Cerebellar cortex (tissue), 1 donor: ENCODE data around the gene UBE2F.
"Not testable (repeated sequence)": the region's sequence is repeated elsewhere in the genome, so short reads cannot be mapped to it uniquely, and the experiment has no call there.

Source experiments
- DNase-seq: peaks from one replicate; pipeline ENCODE4 v3.0.0-alpha.2; 2015; ENCODE audit warnings: low spot score

The UBE2F gene

GRCh38 chr2:237980087-237980486, 13.3 kb downstream of the UBE2F start:
- no peak for DNase-seq

GRCh38 chr2:237980751-237981150, 13.9 kb downstream of the UBE2F start:
- no peak for DNase-seq

- DNase-seq = not testable (repeated sequence)
These were observed 14.8 kb downstream of the UBE2F start for GRCh38 chr2:237981621-237982020.

- DNase-seq = no peak
These were observed 15.4 kb downstream of the UBE2F start for GRCh38 chr2:237982039-237982725.

- no peak for DNase-seq
These were observed 17.1 kb downstream of the UBE2F start for GRCh38 chr2:237983922-237984321.

- DNase-seq = no peak
These were observed 20.5 kb downstream of the UBE2F start for GRCh38 chr2:237987268-237987667.

- no peak for DNase-seq
These were observed 26.9 kb downstream of the UBE2F start for GRCh38 chr2:237993701-237994100.

- no peak for DNase-seq
These were observed 28.2 kb downstream of the UBE2F start for GRCh38 chr2:237995036-237995435.

GRCh38 chr2:237996021-237996593, 29.3 kb downstream of the UBE2F start:
- no peak for DNase-seq

GRCh38 chr2:237997521-237997920, 30.7 kb downstream of the UBE2F start:
- no peak for DNase-seq

- no peak for DNase-seq
These were observed 31.7 kb downstream of the UBE2F start for GRCh38 chr2:237998530-237998929.

GRCh38 chr2:238003234-238004031, 36.6 kb downstream of the UBE2F start:
- DNase-seq = no peak

GRCh38 chr2:238004077-238004830, 37.4 kb downstream of the UBE2F start:
- DNase-seq = no peak

GRCh38 chr2:238005528-238005927, 38.7 kb downstream of the UBE2F start:
- DNase-seq = no peak

- no peak for DNase-seq
These were observed 39.7 kb downstream of the UBE2F start for GRCh38 chr2:238006510-238006909.

GRCh38 chr2:238007924-238008323, 41.1 kb downstream of the UBE2F start:
- no peak for DNase-seq

GRCh38 chr2:238009563-238009962, 42.7 kb downstream of the UBE2F start:
- DNase-seq = no peak

- no peak for DNase-seq
These were observed 43.8 kb downstream of the UBE2F start for GRCh38 chr2:238010572-238010971.

GRCh38 chr2:238013806-238014205, 47.0 kb downstream of the UBE2F start:
- DNase-seq = no peak

GRCh38 chr2:238015705-238016104, 48.9 kb downstream of the UBE2F start:
- DNase-seq = no peak

GRCh38 chr2:238016526-238016925, 49.7 kb downstream of the UBE2F start:
- DNase-seq = no peak

GRCh38 chr2:238019962-238020361, 53.1 kb downstream of the UBE2F start:
- DNase-seq = no peak
